ENCODE data around the gene HS2ST1. TPM values are rescaled to one million over a fixed set of nuclear protein-coding genes. Genes with fewer than 3 reads are reported as not detected.

Gene HS2ST1
- total RNA-seq, 4 donors from 2014 or later = 6.3 to 11.7 (median 10.3) TPM

- Histone ChIP-seq H3K4me1 (peaks cover 5% of the 10 kb centered on the region), H3K9me3 (no peaks in the 10 kb centered on the region), H3K4me3 (no peak overlapping the region), H3K27ac (no peak overlapping the region), H3K27me3 (no peaks in the 10 kb centered on the region), H3K36me3 (peaks cover 18% of the 10 kb centered on the region)
- TF ChIP-seq POLR2A (IDR thresholded peaks at IDR 0.05) (no peak), EP300 (IDR thresholded peaks at IDR 0.05) (no peak), POLR2AphosphoS5 (IDR thresholded peaks at IDR 0.05) (no peak), CTCF (IDR thresholded peaks at IDR 0.05) (no peak)
- DNase-seq (ENCODE audit: low spot score in 2 of 2) = no peak
- WGBS = 38% methylated on average over 2 of the region's 2 CpGs
Measured at GRCh38 chr1:86906419-86906818, 8.0 kb upstream of the HS2ST1 start.

GRCh38 chr1:86912281-86912900 lies 2.0 kb upstream of the HS2ST1 start:
- Histone ChIP-seq H3K9me3 (no peaks in the 10 kb centered on the region), H3K27me3 (no peaks in the 10 kb centered on the region), H3K36me3 (peaks cover 5% of the 10 kb centered on the region), H3K4me3 (peak overlapping the region; percentile 77), H3K4me1 (peaks cover 33% of the 10 kb centered on the region), H3K27ac (no peak overlapping the region)
- no peak for DNase-seq (ENCODE audit: low spot score in 2 of 2)
- no peak for TF ChIP-seq POLR2AphosphoS5 (IDR thresholded peaks at IDR 0.05)
- no peak for TF ChIP-seq CTCF (IDR thresholded peaks at IDR 0.05)
- TF ChIP-seq EP300 (IDR thresholded peaks at IDR 0.05) = no peak
- TF ChIP-seq POLR2A (IDR thresholded peaks at IDR 0.05) = no peak
- 51% methylated on average over 6 of the region's 6 CpGs for WGBS

GRCh38 chr1:86913399-86913895 lies 988 bp upstream of the HS2ST1 start:
- peak overlapping the region; percentile 96 for H3K27ac ChIP-seq
- under 1% methylated on average over 17 of the region's 17 CpGs for WGBS
- DNase-seq (ENCODE audit: low spot score in 2 of 2) = no peak
- peaks cover 33% of the 10 kb centered on the region for H3K4me1 ChIP-seq
- H3K27me3 ChIP-seq = no peaks in the 10 kb centered on the region
- H3K9me3 ChIP-seq = no peaks in the 10 kb centered on the region
- TF ChIP-seq CTCF (IDR thresholded peaks at IDR 0.05) = no peak
- TF ChIP-seq EP300 (IDR thresholded peaks at IDR 0.05) = no peak
- no peak for TF ChIP-seq POLR2AphosphoS5 (IDR thresholded peaks at IDR 0.05)
- TF ChIP-seq POLR2A (IDR thresholded peaks at IDR 0.05) = no peak
- peak overlapping the region; percentile 77 for H3K4me3 ChIP-seq
- no peaks in the 10 kb centered on the region for H3K36me3 ChIP-seq

GRCh38 chr1:86913896-86914600 lies 387 bp upstream of the HS2ST1 start, which contains the start of gene SELENOF:
Gene SELENOF (minus strand): TSS chr1:86914126. CDS start chr1:86914111, 15 bp downstream.
- no peak for TF ChIP-seq CTCF (IDR thresholded peaks at IDR 0.05)
- peak in 1 of 3 donors; percentile 52 for TF ChIP-seq POLR2AphosphoS5 (IDR thresholded peaks at IDR 0.05)
- peak in 1 of 2 donors; percentile 68 for TF ChIP-seq POLR2A (IDR thresholded peaks at IDR 0.05)
- no peak for TF ChIP-seq EP300 (IDR thresholded peaks at IDR 0.05)
- Histone ChIP-seq H3K27ac (peak within 1 kb of the TSS; percentile 96), H3K9me3 (no peaks in the 10 kb centered on the region), H3K36me3 (no peaks in the 10 kb centered on the region), H3K4me3 (peak within 1 kb of the TSS; percentile 77), H3K4me1 (peaks cover 33% of the 10 kb centered on the region), H3K27me3 (no peaks in the 10 kb centered on the region)
- DNase-seq (ENCODE audit: low spot score in 2 of 2) = peak; percentile 99
- WGBS = under 1% methylated on average over 44 of the region's 44 CpGs
